Fibroblast of mammary gland (primary cell): Measurements from ENCODE around the gene MARCHF9.
A peak's percentile ranks its signal among the peaks of the same experiment; 100 is the strongest.

Experiments used
- DNase-seq: peaks from one replicate; pipeline ENCODE4 v3.0.0-alpha.2; 2010; ENCODE audit warnings: low read depth
- H3K4me3 ChIP-seq: 2 replicates; pipeline ENCODE4 v1.5.1; 2011; ENCODE audit warnings: low read depth, mild to moderate bottlenecking, low read length, moderate library complexity; ENCODE audit not compliant: control insufficient read depth
- TF ChIP-seq, protein P1 (sequence below): conservative IDR thresholded peaks from 2 replicates; pipeline ENCODE4 v1.5.1; 2011; ENCODE audit warnings: low read depth, low read length, inconsistent platforms; ENCODE audit not compliant: control insufficient read depth, insufficient read depth

The MARCHF9 gene

DNA sequence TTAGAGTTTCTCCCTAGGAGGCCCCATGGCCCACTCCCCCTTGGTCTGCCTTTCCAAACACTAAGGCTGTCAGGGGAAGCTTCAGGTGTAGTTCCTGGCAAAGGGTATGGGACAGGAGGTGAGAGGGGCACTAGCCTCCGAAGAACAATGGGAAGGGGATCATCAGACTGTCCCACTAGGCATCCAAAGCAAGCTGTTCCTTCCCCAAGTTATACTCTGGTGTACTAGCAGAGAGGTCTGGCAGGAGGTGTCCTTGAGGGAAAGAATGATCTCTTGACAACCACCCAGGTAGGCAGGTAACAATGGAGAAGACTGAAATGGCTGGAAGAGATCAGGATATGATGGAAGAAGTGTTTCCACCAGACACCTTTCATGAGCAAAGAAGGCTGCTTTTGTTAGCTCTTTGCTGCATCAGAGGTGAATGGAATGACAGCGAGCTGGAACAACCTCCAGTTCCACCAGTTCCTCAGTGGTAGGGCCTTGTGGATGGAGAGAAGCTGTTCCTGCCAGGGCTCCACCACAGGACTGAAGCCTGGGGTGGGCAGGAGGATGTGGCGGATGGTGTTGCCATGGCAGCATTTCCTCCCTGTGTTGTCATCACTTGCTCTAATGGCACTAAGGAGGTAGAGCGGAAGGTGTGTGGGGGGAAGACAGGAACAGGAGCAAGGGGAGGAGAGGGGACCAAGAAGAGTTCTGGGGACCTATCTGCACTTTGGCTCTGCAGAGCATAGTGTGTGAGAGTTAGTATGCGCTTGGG is 14.1 kb upstream of the MARCHF9 start:
- TF ChIP-seq, protein P1, sequence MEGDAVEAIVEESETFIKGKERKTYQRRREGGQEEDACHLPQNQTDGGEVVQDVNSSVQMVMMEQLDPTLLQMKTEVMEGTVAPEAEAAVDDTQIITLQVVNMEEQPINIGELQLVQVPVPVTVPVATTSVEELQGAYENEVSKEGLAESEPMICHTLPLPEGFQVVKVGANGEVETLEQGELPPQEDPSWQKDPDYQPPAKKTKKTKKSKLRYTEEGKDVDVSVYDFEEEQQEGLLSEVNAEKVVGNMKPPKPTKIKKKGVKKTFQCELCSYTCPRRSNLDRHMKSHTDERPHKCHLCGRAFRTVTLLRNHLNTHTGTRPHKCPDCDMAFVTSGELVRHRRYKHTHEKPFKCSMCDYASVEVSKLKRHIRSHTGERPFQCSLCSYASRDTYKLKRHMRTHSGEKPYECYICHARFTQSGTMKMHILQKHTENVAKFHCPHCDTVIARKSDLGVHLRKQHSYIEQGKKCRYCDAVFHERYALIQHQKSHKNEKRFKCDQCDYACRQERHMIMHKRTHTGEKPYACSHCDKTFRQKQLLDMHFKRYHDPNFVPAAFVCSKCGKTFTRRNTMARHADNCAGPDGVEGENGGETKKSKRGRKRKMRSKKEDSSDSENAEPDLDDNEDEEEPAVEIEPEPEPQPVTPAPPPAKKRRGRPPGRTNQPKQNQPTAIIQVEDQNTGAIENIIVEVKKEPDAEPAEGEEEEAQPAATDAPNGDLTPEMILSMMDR: no peak
- no peak overlapping the region for H3K4me3 ChIP-seq
- no peak for DNase-seq

DNA sequence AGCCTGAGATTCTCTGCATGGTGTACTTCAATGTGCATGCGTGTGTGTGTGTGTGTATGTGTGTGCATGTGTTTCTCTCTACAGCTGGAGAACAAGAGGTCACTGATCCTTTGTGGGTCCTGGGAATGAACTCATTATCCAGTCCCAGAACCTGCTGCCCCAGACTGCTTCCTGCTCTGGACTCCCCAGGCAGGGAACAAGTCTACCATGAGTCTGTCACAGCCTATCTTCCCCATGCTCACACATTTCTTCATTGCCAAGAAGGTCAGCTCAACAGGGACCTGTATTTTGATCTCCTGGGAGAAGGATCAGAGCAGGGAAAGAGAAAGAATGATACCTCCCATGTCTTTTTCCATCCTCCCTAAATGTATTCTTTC is 13.5 kb upstream of the MARCHF9 start:
- no peak for DNase-seq
- H3K4me3 ChIP-seq: no peak overlapping the region
- TF ChIP-seq, protein P1: no peak

DNA sequence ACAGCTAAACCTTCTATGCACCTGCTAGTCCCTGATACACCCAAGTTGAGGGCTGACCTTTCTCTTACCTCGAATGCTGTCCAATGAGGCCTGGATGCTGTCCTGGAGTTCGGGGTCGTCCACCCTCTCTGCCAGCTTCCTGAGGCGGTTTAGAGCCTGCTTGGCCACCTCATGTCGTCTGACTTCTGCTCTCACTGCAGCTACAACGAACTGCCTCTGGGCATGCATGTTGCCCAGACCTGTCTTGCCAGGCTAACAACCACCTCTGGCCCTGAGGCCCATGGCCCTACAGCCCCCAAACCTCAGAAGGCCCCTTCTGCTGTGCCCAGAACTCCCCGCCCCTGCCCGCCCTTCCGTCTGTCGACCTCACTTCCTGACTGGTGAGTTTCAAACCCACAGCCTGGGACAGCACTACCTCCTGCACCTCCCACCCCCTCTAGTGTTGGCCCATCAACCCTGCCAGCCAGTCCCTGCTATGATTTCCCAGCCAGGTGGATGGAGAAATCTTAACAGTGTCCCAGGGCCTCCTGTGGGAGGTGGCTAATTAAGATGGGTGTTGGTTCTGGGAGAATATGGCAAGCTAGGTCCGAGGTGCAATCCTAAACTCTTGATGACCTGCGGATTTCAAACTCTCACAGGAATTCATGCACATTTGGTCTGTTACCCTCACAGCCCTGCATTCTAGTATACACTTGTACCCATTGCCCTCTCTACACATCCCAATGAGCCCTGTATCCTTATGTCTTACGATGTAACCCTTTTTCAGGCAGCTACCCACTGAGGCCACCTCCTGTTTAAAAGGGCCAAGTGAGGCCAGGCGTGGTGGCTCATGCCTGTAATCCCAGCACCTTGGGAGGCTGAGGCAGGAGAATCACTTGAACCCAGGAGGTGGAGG is 12.8 kb upstream of the MARCHF9 start:
- no peak overlapping the region for H3K4me3 ChIP-seq
- DNase-seq: no peak
- TF ChIP-seq, protein P1: no peak

DNA sequence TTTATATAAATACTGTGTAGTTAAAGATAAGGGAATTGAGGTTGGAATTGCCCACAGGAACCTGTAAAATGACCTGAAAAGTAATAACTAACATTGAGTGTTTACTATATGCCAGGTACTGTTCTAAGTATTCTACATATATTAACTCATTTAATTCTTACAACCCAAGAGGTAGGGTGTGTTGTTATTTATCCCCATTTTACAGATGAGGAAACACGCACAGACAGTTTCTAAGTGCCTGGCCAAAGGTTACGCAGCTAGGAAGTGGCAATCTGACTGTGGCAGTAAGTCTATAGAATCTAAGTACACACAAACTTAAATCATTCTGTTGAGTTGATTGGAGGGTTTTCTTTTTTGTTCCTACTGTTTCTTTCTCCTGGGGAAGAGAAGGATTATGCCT is 11.1 kb upstream of the MARCHF9 start:
- TF ChIP-seq, protein P1: no peak
- DNase-seq: no peak
- no peak overlapping the region for H3K4me3 ChIP-seq

DNA sequence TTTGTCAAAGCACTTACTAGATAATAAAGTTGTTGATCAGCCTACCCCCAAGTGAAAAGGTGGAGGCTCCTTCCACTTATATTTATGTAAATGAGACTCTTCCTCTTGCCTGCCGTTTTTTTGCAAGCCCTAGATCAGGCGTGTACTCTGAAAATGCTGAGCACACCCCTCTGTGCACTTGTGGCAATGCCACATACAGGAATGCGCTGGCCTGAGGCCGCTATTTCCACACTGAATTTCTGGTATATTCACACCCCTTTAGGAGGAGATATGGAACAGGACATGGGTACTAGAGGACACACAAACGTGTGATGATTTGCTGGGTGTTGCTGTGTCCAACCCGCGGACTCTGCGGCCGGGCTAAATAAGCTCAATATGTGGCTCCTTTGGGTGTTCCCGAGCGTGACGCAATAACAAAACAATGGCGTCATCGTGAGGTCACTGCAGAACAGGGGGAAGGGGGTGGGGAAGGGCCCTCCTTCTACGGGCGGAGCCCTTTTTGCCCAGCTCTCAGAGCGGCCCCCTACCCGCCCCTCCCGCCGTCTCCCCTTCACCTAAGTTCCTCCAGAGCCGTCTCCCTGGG is 10.6 kb upstream of the MARCHF9 start:
- DNase-seq: peak; percentile 90
- H3K4me3 ChIP-seq: peak overlapping the region; percentile 97
- TF ChIP-seq, protein P1: no peak

DNA sequence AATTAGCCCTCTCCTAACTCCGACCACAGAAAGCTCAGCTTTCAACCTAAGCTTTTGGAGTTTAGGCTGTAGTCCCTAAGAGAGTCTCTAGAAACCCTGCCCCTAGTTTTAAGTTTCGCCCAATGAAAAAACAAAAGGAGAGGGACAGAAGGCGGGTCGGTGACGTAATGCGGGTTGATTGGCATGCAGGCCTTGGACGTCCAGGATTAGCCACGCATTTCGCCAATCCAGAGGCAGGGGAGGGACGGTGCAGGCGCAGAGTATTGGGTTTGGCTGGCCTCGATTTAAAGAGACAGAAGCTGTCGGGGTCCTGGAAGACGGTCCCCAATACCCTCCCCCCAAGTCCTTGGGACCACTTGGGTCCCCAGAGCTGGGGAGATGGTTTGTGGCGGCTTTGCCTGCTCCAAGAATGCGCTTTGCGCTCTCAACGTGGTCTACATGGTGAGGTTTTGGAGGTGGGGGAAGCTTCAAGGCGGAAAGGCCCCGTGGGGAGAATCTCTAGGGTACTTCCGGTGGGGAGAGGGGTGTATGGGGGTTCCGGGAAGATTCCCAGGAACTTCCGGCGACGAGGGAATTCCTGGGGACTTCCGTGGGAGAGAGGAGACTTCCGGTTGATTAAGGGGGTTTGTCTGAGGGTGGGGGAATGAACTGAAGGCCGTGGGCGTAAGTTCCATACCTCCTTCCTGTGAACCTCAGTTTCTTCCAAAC is 10.0 kb upstream of the MARCHF9 start, which contains the start of gene TSPAN31:
TSS of gene TSPAN31 (plus strand) at position 263 of the 708 bp plus-strand sequence. CDS start at position 379, 116 bp downstream.
- peak within 1 kb of the TSS; percentile 97 for H3K4me3 ChIP-seq
- TF ChIP-seq, protein P1: no peak
- DNase-seq: peak; percentile 99
